Fibroblast of skin of right quadriceps (primary cell): ENCODE measurements around the gene MMP1.
A peak's percentile ranks its signal among the peaks of the same experiment; 100 is the strongest.

ENCODE experiments used
- DNase-seq: peaks from one replicate; pipeline ENCODE4 v3.0.0-alpha.2; 2013

MMP1 gene

GRCh38 chr11:102806296-102806695, 8.3 kb upstream of the MMP1 start:
- DNase-seq: peak; percentile 64

- peak; percentile 96 for DNase-seq
These were observed 4.4 kb upstream of the MMP1 start for GRCh38 chr11:102802341-102802740.

- no peak for DNase-seq
These were observed 2.8 kb upstream of the MMP1 start for GRCh38 chr11:102800767-102801166.

- DNase-seq: peak; percentile 48
These were observed 1.9 kb upstream of the MMP1 start for GRCh38 chr11:102799681-102800340.

GRCh38 chr11:102794382-102794781, 3.6 kb downstream of the MMP1 start:
- peak; percentile 53 for DNase-seq

- no peak for DNase-seq
These were observed 4.2 kb downstream of the MMP1 start for GRCh38 chr11:102793677-102794290.

GRCh38 chr11:102792604-102793003, 5.4 kb downstream of the MMP1 start:
- DNase-seq: no peak

- DNase-seq: no peak
These were observed 6.5 kb downstream of the MMP1 start for GRCh38 chr11:102791271-102792036.

GRCh38 chr11:102788334-102788995, 9.5 kb downstream of the MMP1 start:
- DNase-seq: no peak

- DNase-seq: no peak
These were observed 13.6 kb downstream of the MMP1 start for GRCh38 chr11:102784380-102784779.

GRCh38 chr11:102783720-102784119, 14.2 kb downstream of the MMP1 start:
- DNase-seq: no peak

GRCh38 chr11:102783016-102783415, 14.9 kb downstream of the MMP1 start:
- no peak for DNase-seq

- no peak for DNase-seq
These were observed 16.3 kb downstream of the MMP1 start for GRCh38 chr11:102781676-102782075.

- DNase-seq: peak; percentile 76
These were observed 17.5 kb downstream of the MMP1 start, which contains the start of gene MMP10 for GRCh38 chr11:102780491-102780918. Gene MMP10, minus strand, starts transcription at chr11:102780628. Its CDS starts 37 bp downstream, at chr11:102780591.

GRCh38 chr11:102776454-102776853, 21.5 kb downstream of the MMP1 start:
- DNase-seq: no peak

- no peak for DNase-seq
These were observed 24.6 kb downstream of the MMP1 start for GRCh38 chr11:102773386-102773785.

GRCh38 chr11:102771351-102771750, 26.6 kb downstream of the MMP1 start:
- no peak for DNase-seq

- DNase-seq: no peak
These were observed 27.8 kb downstream of the MMP1 start for GRCh38 chr11:102770191-102770590.

GRCh38 chr11:102767800-102768199, 30.2 kb downstream of the MMP1 start:
- DNase-seq: no peak

GRCh38 chr11:102763440-102763839, 34.5 kb downstream of the MMP1 start:
- peak; percentile 44 for DNase-seq

GRCh38 chr11:102762361-102762767, 35.6 kb downstream of the MMP1 start:
- peak; percentile 75 for DNase-seq

GRCh38 chr11:102761646-102762238, 36.2 kb downstream of the MMP1 start:
- DNase-seq: peak; percentile 88
